Nephron (organoid): ENCODE results near the gene B4GALT6.

Experiments
- H3K27ac Mint-ChIP-seq, 3 experiments: 2 replicates each; pipeline ENCODE4 v1.8.0; 2020; ENCODE audit warnings: mixed read lengths in 3 of 3, mild to moderate bottlenecking in 2 of 3, moderate library complexity in 1 of 3
- H3K27me3 Mint-ChIP-seq: 2 replicates; pipeline ENCODE4 v1.8.0; 2021; ENCODE audit warnings: low read depth, mild to moderate bottlenecking, moderate library complexity, mixed read lengths
- H3K36me3 Mint-ChIP-seq: 2 replicates; pipeline ENCODE4 v1.8.0; 2020; ENCODE audit warnings: low read depth, mixed read lengths
- H3K4me1 Mint-ChIP-seq: 2 replicates; pipeline ENCODE4 v1.8.0; 2020; ENCODE audit warnings: mixed read lengths
- H3K4me3 Mint-ChIP-seq, 3 experiments: 2 replicates each; pipeline ENCODE4 v1.8.0; 2020; ENCODE audit warnings: mild to moderate bottlenecking in 3 of 3, mixed read lengths in 3 of 3, moderate library complexity in 2 of 3
- H3K9me3 Mint-ChIP-seq: 2 replicates; pipeline ENCODE4 v1.8.0; 2020; ENCODE audit warnings: mixed read lengths
- TF ChIP-seq, protein P1 (sequence below), 3 experiments: fragments of 200-600 bp; sonication (generic); IDR thresholded peaks; one replicate each; pipeline ENCODE4 v1.5.0; 2021; ENCODE audit warnings: antibody characterized with exemption in 3 of 3; ENCODE audit not compliant: unreplicated experiment in 3 of 3

The B4GALT6 gene

DNA sequence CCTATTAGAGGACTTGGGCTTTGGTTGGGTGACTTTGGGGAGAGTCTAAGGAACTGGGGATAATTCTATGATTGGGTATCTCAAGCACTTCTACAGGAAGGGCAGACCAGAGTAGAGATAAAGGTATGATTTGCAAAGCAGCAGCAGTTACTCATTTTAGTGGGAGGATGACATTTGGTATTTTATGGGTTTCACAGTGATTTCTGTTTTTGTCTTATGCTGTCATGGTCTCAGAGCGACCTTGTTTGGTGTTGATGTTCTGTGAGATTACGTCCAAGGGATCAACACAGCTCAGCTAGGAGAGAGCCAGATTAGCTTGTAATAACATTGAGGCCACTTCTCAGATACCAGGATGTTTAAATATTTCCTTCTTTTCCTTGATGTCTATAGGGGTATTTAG, 74.5 kb downstream of the B4GALT6 start:
- Mint-ChIP-seq H3K27me3 (peaks cover 4% of the 10 kb centered on the region), H3K27ac (peak overlapping the region in 1 of 3 experiments; percentile 56), H3K4me3 (no peak overlapping the region), H3K4me1 (peaks cover 17% of the 10 kb centered on the region), H3K9me3 (no peaks in the 10 kb centered on the region), H3K36me3 (no peaks in the 10 kb centered on the region)
- TF ChIP-seq, protein P1, sequence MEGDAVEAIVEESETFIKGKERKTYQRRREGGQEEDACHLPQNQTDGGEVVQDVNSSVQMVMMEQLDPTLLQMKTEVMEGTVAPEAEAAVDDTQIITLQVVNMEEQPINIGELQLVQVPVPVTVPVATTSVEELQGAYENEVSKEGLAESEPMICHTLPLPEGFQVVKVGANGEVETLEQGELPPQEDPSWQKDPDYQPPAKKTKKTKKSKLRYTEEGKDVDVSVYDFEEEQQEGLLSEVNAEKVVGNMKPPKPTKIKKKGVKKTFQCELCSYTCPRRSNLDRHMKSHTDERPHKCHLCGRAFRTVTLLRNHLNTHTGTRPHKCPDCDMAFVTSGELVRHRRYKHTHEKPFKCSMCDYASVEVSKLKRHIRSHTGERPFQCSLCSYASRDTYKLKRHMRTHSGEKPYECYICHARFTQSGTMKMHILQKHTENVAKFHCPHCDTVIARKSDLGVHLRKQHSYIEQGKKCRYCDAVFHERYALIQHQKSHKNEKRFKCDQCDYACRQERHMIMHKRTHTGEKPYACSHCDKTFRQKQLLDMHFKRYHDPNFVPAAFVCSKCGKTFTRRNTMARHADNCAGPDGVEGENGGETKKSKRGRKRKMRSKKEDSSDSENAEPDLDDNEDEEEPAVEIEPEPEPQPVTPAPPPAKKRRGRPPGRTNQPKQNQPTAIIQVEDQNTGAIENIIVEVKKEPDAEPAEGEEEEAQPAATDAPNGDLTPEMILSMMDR (IDR thresholded peaks at IDR 0.05; ENCODE audit: unreplicated experiment in 3 of 3), result no peak

DNA sequence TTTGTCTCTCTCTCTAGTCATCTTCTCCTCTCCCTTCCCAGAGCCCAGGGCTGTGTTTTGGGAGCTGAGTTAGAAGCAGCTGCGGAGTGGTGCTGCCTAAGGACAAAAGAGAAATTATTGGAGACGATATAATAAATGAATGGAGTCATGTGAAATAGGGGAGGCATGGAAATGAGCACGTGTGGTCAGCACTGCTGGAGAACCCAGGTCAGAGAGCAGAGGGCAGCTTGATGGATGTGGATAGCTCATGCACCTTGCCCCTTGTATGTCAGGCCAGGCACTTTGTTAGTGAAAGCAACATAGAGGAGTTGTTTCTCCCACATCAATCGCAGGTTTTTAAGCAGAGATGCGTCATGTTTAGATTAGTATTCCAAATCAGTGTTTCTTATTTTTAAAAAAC, 77.0 kb downstream of the B4GALT6 start:
- Mint-ChIP-seq H3K4me1 (peaks cover 17% of the 10 kb centered on the region), H3K4me3 (no peak overlapping the region), H3K27me3 (peaks cover 4% of the 10 kb centered on the region), H3K27ac (no peak overlapping the region), H3K9me3 (no peaks in the 10 kb centered on the region), H3K36me3 (no peaks in the 10 kb centered on the region)
- TF ChIP-seq, protein P1 (IDR thresholded peaks at IDR 0.05; ENCODE audit: unreplicated experiment in 3 of 3), result no peak

DNA sequence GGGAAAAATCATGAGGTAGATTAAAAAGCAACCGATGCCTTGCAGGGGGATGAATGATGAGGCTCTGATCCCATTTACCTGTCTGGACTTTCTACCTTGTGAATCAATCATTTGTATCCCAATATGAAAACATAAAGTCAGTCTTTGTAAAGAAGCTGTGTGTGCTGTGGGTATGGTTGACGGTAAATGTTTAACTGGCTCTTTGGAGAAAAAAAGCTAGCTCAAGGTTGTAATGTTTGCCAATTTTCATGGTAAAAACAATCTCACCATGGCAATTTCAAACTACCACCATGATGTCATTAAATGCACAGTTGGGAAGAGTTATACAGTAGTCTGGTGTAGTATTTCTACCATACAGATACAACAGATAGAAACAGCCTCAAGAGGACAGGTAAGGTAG, 78.1 kb downstream of the B4GALT6 start:
- peak overlapping the region in 2 of 3 experiments; percentile 50 to 64 for H3K27ac Mint-ChIP-seq
- no peaks in the 10 kb centered on the region for H3K36me3 Mint-ChIP-seq
- no peak overlapping the region for H3K4me3 Mint-ChIP-seq
- peaks cover 17% of the 10 kb centered on the region for H3K4me1 Mint-ChIP-seq
- no peaks in the 10 kb centered on the region for H3K9me3 Mint-ChIP-seq
- H3K27me3 Mint-ChIP-seq, result peaks cover 4% of the 10 kb centered on the region
- TF ChIP-seq, protein P1 (IDR thresholded peaks at IDR 0.05; ENCODE audit: unreplicated experiment in 3 of 3), result no peak

DNA sequence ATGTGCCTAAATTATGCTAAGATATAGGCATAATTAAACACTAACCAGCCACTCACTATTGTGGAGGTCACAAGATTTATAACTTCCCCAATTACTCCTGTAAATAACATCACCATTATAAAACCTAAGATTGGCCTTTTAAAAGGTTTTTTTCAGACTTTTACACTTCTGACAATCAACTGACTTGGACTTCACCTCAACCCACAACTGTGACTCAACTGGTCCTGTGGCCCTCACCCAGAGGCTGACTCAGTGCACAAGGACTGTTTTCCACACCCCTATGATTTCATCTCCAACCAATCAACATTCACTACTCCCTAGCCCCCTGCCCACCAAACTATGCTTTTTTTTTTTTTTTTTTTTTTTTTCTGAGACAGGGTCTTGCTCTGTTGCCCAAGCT, 81.1 kb downstream of the B4GALT6 start:
- no peak overlapping the region for H3K4me3 Mint-ChIP-seq
- no peaks in the 10 kb centered on the region for H3K27me3 Mint-ChIP-seq
- TF ChIP-seq, protein P1 (IDR thresholded peaks at IDR 0.05; ENCODE audit: unreplicated experiment in 3 of 3), result no peak
- no peak overlapping the region for H3K27ac Mint-ChIP-seq
- H3K36me3 Mint-ChIP-seq, result no peaks in the 10 kb centered on the region
- H3K9me3 Mint-ChIP-seq, result no peaks in the 10 kb centered on the region
- no peaks in the 10 kb centered on the region for H3K4me1 Mint-ChIP-seq

DNA sequence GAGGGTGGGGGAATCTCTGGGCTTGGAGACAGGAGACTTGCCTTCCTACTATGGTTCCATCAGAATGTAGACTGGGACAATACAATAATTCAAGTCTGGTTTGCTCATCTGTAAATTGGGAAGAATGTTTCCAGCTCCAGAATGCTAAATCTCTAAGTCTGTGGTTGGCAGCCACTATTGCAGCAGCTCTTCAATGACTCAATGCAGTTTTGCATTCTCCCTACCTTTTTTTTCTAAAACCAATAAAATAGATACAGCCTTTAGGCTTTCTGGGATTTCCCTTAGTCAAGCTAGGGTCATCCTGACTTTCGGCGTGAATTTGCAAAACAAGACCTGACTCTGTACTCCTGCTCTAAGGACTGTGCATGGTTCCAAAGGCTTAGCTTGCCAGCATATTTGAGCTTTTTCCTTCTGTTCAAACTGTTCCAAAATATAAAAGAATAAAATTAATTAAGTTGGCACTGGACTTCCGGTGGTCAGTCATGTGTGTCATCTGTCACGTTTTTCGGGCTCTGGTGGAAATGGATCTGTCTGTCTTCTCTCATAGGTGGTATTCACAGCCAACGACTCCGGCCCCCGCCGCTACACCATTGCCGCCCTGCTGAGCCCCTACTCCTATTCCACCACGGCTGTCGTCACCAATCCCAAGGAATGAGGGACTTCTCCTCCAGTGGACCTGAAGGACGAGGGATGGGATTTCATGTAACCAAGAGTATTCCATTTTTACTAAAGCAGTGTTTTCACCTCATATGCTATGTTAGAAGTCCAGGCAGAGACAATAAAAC, 86.2 kb downstream of the B4GALT6 start:
- Mint-ChIP-seq H3K4me1 (peaks cover 15% of the 10 kb centered on the region), H3K9me3 (no peaks in the 10 kb centered on the region), H3K27ac (no peak overlapping the region), H3K4me3 (no peak overlapping the region), H3K27me3 (no peaks in the 10 kb centered on the region), H3K36me3 (no peaks in the 10 kb centered on the region)
- TF ChIP-seq, protein P1 (IDR thresholded peaks at IDR 0.05; ENCODE audit: unreplicated experiment in 3 of 3), result no peak
